Measurements from ENCODE around the gene GAGE12J. TPM values are rescaled to one million over a fixed set of nuclear protein-coding genes. Genes with fewer than 3 reads are reported as not detected.

The GAGE12J gene
- total and polyA plus RNA-seq, 9 of the 15 experiments (the other 6 are each of a cell fraction or from before 2014, with no cell fraction given), result 0.20 to 0.84 (median 0.64) TPM; not detected in 5

DNA sequence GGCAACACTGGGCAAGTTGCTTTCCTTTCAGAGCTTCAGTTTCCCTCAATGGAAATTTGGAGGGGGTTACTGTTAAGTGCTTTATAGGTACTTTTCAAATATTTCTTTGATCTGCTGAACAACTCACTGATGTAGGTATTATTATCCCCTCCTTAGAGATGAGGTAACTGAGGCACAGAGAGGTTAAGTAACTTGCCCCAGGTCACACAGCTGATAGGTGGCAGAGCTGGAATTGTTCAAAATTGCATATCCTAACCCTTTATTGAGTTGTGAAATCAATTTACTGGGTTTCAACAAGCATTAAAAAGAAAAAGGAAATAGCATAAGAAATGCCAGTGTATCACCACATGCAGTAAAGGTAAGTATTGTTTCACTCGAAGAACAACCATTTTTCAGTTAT is 45.6 kb upstream of the GAGE12J start:
- Histone ChIP-seq H3K9me3 (replicated peaks; ENCODE audit: control insufficient read depth, insufficient read depth, low read depth, low read length) (no peaks in the 10 kb centered on the region), H3K79me2 (ENCODE audit: control insufficient read depth, insufficient read depth, low read length) (peaks cover 19% of the 10 kb centered on the region), H3K27ac (ENCODE audit: extremely low read depth, low read depth, low read length) (no peak overlapping the region), H3K36me3 (ENCODE audit: control insufficient read depth, insufficient read depth, low read length) (0 out of 3 replicates have a peak, but pooled peaks cover 3% of the 10 kb centered on the region), H3K9ac (ENCODE audit: insufficient read depth in 1 of 2, low read depth in 2 of 2, low read length in 2 of 2) (no peak overlapping the region), H3K27me3 (ENCODE audit: control insufficient read depth in 2 of 2, insufficient read depth in 2 of 2, low read length in 2 of 2) (no peaks in the 10 kb centered on the region), H3K4me1 (replicated peaks in 1 of 2; ENCODE audit: control insufficient read depth in 2 of 2, insufficient read depth in 2 of 2, low read length in 2 of 2) (peaks cover 14 to 23% of the 10 kb centered on the region in 2 experiments; a peak in 4 of 5 replicates), H4K20me1 (replicated peaks; ENCODE audit: control insufficient read depth, insufficient read depth, low read length) (no peaks in the 10 kb centered on the region), H3K4me2 (ENCODE audit: insufficient read depth, low read length) (no peak overlapping the region), H2AFZ (ENCODE audit: low read depth, low read length) (no peak overlapping the region), H3K4me3 (no peak overlapping the region), H3K9me1 (ENCODE audit: control insufficient read depth, insufficient read depth, low read length) (no peaks in the 10 kb centered on the region)
- FAIRE-seq (no peak), DNase-seq (ENCODE audit: extremely low read depth in 1 of 4, low spot score in 3 of 4) (no peak), ATAC-seq (no peak)
- intact Hi-C loops (cut with micrococcal nuclease) (no loop called here), in situ Hi-C loops (cut with MboI) (no loop called here)
- ChIA-PET CTCF (ENCODE audit: low intra/inter-chr PET ratio) (no interaction called here), POLR2A (interaction anchor here (0.5 kb wide), 1 partner anchor 43 kb away, joined by 4 read pairs; the partner anchor contains the start of gene CACNA1F)
- WGBS (ENCODE audit: insufficient coverage, low coverage, missing lambda C conversion rate), result 40% methylated on average over 1 of the region's 1 CpG
- no TSS peak for BruUV-seq (replicated peaks)
- TF ChIP-seq SMARCA5 (IDR thresholded peaks at IDR 0.05) (peak; percentile 47; the same call in 1 of the 2 replicates), BCOR (IDR thresholded peaks at IDR 0.05) (peak; percentile 72), ZZZ3 (IDR thresholded peaks at IDR 0.05) (no peak), ZFP36 (IDR thresholded peaks at IDR 0.05; ENCODE audit: low read depth, low read length, partially characterized antibody) (peak; percentile 85), RBM25 (IDR thresholded peaks at IDR 0.05; ENCODE audit: low read depth, low read length, severe bottlenecking) (peak; percentile 97), KDM1A (IDR thresholded peaks at IDR 0.05) (0 out of 4 replicates have a peak, but pooled peaks have one; percentile 19 to 40)

Data from K562 (cell line).